Uterus (tissue), 4 donors: ENCODE measurements around the gene APC2. TPM values are rescaled to one million over a fixed set of nuclear protein-coding genes. Genes with fewer than 3 reads are reported as not detected.
"Not testable (repeated sequence)": the region's sequence is repeated elsewhere in the genome, so short reads cannot be mapped to it uniquely, and the experiment has no call there.

Source experiments
- DNase-seq, 2 donors: peaks; one replicate each; pipeline ENCODE4 v3.0.0-alpha.2; 2019 to 2020
- H3K27ac ChIP-seq, 2 donors: fragments of 200-600 bp; sonication (generic); 1 replicate in 1 of 2; 2 replicates in 1 of 2; pipeline ENCODE4 v1.5.1; 2016 to 2018
- H3K27me3 ChIP-seq, 2 donors: fragments of 200-600 bp; sonication (generic); one replicate each; pipeline ENCODE4 v1.5.1; 2018 to 2019; ENCODE audit warnings: control low read depth in 1 of 2
- H3K36me3 ChIP-seq, 2 donors: fragments of 200-600 bp; sonication (generic); one replicate each; pipeline ENCODE4 v1.5.1; 2019; ENCODE audit warnings: control low read depth in 1 of 2
- H3K4me1 ChIP-seq, 2 donors: fragments of 200-600 bp; sonication (generic); one replicate each; pipeline ENCODE4 v1.5.1; 2018 to 2019; ENCODE audit warnings: control low read depth in 1 of 2
- H3K4me3 ChIP-seq, 2 donors: fragments of 200-600 bp; sonication (generic); 1 replicate in 1 of 2; 2 replicates in 1 of 2; pipeline ENCODE4 v1.5.1; 2018 to 2019; ENCODE audit warnings: mild to moderate bottlenecking in 1 of 2
- H3K9me3 ChIP-seq, 2 donors: fragments of 200-600 bp; sonication (generic); one replicate each; pipeline ENCODE4 v1.5.1; 2019; ENCODE audit warnings: control low read depth in 1 of 2
- POLR2A ChIP-seq, 2 donors: fragments of 450-650 bp; IDR thresholded peaks; one replicate each; pipeline ENCODE4 v1.6.1; 2016; ENCODE audit warnings: antibody characterized with exemption in 2 of 2, mild to moderate bottlenecking in 1 of 2, moderate library complexity in 1 of 2
- intact Hi-C: fragments of 100-400 bp; cut with DNase I; formaldehyde crosslinking; loops from one replicate; pipeline ENCODE4 v1.15.1; 2023; ENCODE audit warnings: low total_unique reads
- total RNA-seq, 4 donors: library from RNA; depleted of rRNA in 3 of 4; stranded (reverse); fragments of >200 nt in 3 of 4; gene quantifications; one replicate each; pipeline versions ENCODE4 v1.1.0 to v1.2.4, GENCODE V29; 2014 to 2023
- TF ChIP-seq, protein P1 (sequence below), 4 experiments: fragments of 200-600 bp in 2 of 4; fragments of 450-650 bp in 2 of 4; sonication (generic) in 2 of 4; IDR thresholded peaks; one replicate each; pipeline ENCODE4 v1.5.1; 2016 to 2019; ENCODE audit warnings: antibody characterized with exemption in 4 of 4, mild to moderate bottlenecking in 2 of 4, moderate library complexity in 1 of 4
- donor health status: DM: yes; HTN: yes; CAD: no.

The APC2 gene
- total RNA-seq, 4 donors from 2014 or later = 0.12 to 3.5 (median 0.77) TPM; not detected in 1

DNA sequence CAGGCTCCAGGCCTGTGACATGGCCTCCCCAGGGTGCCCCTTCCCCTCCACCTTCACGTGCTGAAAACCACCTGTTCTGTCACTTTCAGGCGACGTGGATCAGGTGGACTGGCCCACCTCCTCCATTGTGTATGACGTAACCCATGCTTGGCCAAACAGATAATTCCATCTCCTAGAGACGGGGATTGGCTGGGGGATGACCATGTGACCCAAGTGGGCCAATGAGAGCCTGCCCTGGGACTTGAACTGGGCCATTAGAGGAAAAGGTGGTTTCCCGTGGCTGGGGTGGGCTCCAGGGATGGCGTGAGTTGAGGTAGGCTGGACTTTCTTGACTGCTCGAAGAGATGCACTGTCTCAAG, 66.5 kb downstream of the APC2 start:
- intact Hi-C loops = no loop called here
- TF ChIP-seq POLR2A (IDR thresholded peaks at IDR 0.05) = no peak
- TF ChIP-seq, protein P1, sequence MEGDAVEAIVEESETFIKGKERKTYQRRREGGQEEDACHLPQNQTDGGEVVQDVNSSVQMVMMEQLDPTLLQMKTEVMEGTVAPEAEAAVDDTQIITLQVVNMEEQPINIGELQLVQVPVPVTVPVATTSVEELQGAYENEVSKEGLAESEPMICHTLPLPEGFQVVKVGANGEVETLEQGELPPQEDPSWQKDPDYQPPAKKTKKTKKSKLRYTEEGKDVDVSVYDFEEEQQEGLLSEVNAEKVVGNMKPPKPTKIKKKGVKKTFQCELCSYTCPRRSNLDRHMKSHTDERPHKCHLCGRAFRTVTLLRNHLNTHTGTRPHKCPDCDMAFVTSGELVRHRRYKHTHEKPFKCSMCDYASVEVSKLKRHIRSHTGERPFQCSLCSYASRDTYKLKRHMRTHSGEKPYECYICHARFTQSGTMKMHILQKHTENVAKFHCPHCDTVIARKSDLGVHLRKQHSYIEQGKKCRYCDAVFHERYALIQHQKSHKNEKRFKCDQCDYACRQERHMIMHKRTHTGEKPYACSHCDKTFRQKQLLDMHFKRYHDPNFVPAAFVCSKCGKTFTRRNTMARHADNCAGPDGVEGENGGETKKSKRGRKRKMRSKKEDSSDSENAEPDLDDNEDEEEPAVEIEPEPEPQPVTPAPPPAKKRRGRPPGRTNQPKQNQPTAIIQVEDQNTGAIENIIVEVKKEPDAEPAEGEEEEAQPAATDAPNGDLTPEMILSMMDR (IDR thresholded peaks at IDR 0.05) = no peak
- DNase-seq = no peak
- H3K27ac ChIP-seq = no peak overlapping the region
- H3K9me3 ChIP-seq = no peaks in the 10 kb centered on the region
- H3K4me1 ChIP-seq = peaks cover 0 to under 1% of the 10 kb centered on the region in 2 donors
- H3K27me3 ChIP-seq = no peaks in the 10 kb centered on the region
- H3K4me3 ChIP-seq = no peak overlapping the region
- H3K36me3 ChIP-seq = no peaks in the 10 kb centered on the region

DNA sequence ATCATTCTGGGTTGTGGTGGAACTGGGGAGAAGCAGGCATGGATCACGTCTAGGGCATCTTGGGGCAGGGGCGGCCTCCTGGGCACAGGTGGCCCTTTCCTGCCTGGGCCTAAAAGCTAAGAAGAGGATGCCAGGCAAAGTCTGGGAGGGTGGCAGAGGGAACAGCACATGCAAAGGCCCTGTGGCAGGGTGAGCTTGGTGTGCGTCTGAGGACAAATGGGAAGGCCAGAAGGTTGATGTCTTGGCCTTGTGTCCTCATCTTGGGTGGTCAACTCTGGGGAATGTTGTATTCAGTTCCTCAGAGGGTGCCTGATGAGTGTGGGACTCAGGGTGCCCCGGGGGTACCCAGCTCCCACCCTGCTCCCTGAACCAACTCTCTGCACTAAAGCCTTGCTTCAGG, 68.5 kb downstream of the APC2 start:
- H3K4me3 ChIP-seq = no peak overlapping the region
- no peak overlapping the region for H3K27ac ChIP-seq
- TF ChIP-seq POLR2A (IDR thresholded peaks at IDR 0.05) = no peak
- TF ChIP-seq, protein P1 (IDR thresholded peaks at IDR 0.05) = no peak
- H3K4me1 ChIP-seq = peaks cover 0 to 9% of the 10 kb centered on the region in 2 donors
- H3K9me3 ChIP-seq = no peaks in the 10 kb centered on the region
- H3K27me3 ChIP-seq = no peaks in the 10 kb centered on the region
- intact Hi-C loops = no loop called here
- no peak for DNase-seq
- H3K36me3 ChIP-seq = no peaks in the 10 kb centered on the region

DNA sequence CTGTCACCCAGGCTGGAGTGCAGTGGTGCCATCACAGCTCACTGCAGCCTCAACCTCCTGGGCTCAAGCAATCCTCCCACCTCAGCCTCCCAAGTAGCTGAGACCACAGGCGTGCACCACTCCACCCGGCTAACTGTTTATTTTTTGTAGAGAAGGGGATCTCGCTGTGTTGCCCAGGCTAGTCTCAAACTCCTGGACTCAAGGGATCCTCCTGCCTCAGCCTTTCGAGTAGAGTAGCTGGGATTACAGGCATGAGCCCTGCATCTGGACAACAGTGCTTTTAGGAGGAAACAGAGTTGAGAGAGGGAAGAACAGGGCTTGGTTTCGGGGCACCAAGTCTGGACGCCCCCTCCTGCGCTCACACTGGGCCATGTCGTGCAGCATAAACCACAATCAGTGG, 69.9 kb downstream of the APC2 start:
- H3K4me3 ChIP-seq, H3K9me3 ChIP-seq, H3K27ac ChIP-seq, H3K36me3 ChIP-seq, H3K27me3 ChIP-seq, DNase-seq, intact Hi-C loops: not testable (repeated sequence)
- peaks cover 0 to 15% of the 10 kb centered on the region in 2 donors for H3K4me1 ChIP-seq

DNA sequence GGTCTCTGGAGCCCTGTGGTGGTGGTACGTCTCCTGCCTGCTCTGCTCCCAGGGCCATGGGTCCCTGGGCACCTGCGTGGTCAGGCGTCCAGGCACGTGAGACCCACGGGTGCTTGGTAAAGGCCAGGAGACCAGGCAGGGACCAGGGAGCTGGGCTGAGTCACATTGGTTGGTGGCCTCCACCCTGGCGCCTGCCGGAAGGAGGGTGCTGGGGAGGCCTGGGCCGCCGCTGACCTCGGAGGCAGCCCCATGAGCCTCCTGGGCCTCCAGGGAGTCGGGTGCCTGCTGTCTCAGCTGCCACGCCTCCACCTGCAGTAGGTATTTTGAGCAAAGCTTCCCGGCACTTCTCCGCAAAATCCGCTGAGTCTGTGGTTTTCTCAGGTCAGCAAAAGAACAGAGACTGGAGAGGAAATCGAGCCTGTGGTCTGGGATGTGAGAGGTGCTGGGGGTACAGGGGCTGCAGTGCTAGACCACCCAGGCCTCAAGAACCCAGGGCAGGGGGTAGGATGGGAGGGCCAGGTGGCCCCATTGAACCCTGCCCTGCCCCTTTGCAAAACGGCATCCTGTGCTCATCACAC, 70.4 kb downstream of the APC2 start:
- TF ChIP-seq, protein P1 (IDR thresholded peaks at IDR 0.05) = no peak
- no peak for TF ChIP-seq POLR2A (IDR thresholded peaks at IDR 0.05)
- H3K4me3 ChIP-seq = no peak overlapping the region
- no peaks in the 10 kb centered on the region for H3K36me3 ChIP-seq
- no peaks in the 10 kb centered on the region for H3K9me3 ChIP-seq
- H3K27ac ChIP-seq = no peak overlapping the region
- intact Hi-C loops = no loop called here
- no peak for DNase-seq
- H3K4me1 ChIP-seq = peaks cover 0 to 15% of the 10 kb centered on the region in 2 donors
- H3K27me3 ChIP-seq = no peaks in the 10 kb centered on the region

DNA sequence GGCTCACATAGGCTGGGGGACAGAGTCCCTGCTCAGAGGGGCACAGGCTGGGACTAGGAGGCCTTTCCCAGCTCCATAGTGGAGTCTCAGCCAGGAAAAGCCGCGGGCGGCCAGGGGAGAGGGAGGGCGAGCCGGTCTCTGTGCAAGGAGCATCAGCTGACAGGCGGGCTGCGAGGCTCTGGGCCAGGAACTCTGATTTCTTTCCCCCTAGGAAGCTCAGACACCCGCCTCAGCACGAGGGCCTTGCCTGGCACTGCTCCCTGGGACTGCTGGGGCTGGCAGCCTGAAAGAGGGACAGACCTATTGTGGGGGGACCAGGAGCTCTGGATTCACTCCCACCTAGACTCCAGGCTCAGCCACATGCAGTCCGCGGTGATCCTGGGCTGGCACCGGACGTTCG, 71.7 kb downstream of the APC2 start:
- TF ChIP-seq, protein P1 (IDR thresholded peaks at IDR 0.05) = no peak
- TF ChIP-seq POLR2A (IDR thresholded peaks at IDR 0.05) = no peak
- Histone ChIP-seq H3K27me3 (no peaks in the 10 kb centered on the region), H3K4me1 (peaks cover 0 to 15% of the 10 kb centered on the region in 2 donors), H3K27ac (peak overlapping the region; percentile 54 to 74), H3K4me3 (no peak overlapping the region), H3K9me3 (no peaks in the 10 kb centered on the region), H3K36me3 (no peaks in the 10 kb centered on the region)
- intact Hi-C loops = no loop called here
- DNase-seq = peak in 1 of 2 donors; percentile 50

DNA sequence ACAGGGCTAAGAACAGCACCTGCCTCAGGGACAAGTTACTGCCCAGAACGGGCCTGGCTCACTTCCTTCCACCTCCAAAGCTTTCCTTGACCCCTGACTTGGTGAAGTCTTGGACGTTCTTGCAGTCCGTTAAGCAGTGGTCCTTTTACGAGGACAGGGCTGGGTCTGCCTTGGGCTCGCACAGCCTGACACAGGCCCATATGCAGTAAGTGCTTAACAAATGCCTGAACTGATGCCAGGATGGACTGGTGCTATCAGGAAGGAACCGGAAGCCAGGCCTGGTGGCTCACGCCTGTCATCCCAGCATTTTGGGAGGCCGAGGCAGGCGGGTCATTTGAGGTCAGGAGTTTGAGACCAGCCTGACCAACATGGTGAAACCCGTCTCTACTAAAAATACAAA, 72.1 kb downstream of the APC2 start:
- Histone ChIP-seq H3K27ac (peak overlapping the region; percentile 54 to 74), H3K36me3 (no peaks in the 10 kb centered on the region), H3K4me1 (peaks cover 0 to 15% of the 10 kb centered on the region in 2 donors), H3K4me3 (no peak overlapping the region), H3K27me3 (no peaks in the 10 kb centered on the region), H3K9me3 (no peaks in the 10 kb centered on the region)
- no peak for DNase-seq
- intact Hi-C loops = no loop called here
- TF ChIP-seq, protein P1 (IDR thresholded peaks at IDR 0.05) = no peak
- no peak for TF ChIP-seq POLR2A (IDR thresholded peaks at IDR 0.05)
